ENCODE data around the gene DNPH1.

GRCh38 chr6:43243664-43244321 lies 14.5 kb upstream of the DNPH1 start:
- TF ChIP-seq CTCF (IDR thresholded peaks at IDR 0.05) (no peak), ZFX (IDR thresholded peaks at IDR 0.05; ENCODE audit: borderline replicate concordance) (no peak)
